Measurements from ENCODE around the gene NBEA.

DNA sequence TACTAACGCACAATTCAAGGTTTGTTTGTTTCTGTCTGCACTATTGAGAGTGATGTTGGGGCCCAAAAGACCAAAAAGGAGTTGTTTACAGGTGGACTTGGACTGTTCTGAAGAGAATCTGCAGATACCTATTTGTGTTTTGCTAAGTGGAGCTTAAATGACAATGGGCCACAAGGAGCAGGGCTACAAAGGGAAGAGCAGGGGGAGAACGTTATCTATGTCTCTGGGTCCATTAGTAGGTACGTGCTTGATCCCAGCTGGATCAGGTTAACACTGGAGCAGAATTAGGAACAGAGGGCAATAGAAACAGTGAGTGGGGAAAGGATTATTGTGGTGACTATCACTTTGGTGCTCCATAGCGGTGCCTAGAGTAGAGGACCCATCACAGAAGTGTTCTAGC is 22.5 kb downstream of the NBEA start:
- TF ChIP-seq, protein P1, sequence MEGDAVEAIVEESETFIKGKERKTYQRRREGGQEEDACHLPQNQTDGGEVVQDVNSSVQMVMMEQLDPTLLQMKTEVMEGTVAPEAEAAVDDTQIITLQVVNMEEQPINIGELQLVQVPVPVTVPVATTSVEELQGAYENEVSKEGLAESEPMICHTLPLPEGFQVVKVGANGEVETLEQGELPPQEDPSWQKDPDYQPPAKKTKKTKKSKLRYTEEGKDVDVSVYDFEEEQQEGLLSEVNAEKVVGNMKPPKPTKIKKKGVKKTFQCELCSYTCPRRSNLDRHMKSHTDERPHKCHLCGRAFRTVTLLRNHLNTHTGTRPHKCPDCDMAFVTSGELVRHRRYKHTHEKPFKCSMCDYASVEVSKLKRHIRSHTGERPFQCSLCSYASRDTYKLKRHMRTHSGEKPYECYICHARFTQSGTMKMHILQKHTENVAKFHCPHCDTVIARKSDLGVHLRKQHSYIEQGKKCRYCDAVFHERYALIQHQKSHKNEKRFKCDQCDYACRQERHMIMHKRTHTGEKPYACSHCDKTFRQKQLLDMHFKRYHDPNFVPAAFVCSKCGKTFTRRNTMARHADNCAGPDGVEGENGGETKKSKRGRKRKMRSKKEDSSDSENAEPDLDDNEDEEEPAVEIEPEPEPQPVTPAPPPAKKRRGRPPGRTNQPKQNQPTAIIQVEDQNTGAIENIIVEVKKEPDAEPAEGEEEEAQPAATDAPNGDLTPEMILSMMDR (IDR thresholded peaks at IDR 0.05), result no peak
- no peak for TF ChIP-seq POLR2A (IDR thresholded peaks at IDR 0.05)
